ENCODE data around the gene ETS2.

DNA sequence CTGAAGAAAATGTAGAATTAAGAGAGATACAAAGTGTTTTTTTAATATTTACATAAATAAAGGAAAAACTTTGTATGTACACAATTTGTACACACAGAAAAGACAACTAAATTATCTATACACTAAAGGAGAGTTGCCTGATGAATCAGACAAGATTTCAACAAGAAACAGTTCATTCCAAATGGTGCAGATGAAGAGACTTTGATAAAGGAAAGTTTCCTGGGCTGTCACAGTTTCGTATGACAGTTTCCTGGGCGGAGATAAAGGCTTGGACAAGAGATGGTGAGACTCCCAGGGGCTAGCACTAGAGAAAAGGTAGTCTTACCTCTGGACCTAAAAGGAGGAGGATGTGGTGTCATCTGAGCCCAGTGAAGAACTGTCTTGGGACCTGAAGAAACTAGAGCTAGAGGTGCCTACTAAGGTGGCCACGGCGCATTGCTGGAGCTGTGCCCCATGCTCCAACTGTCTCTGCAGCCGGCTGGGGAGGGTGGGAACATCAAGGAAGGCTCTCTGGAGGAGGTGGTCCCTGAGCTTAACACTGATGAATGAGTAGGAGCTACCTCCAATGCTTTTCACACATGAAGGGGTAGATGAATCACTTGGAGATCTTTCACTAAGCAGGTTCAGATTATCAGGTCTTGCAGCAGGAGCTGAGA, 32.2 kb downstream of the ETS2 start:
- TF ChIP-seq, protein P1, sequence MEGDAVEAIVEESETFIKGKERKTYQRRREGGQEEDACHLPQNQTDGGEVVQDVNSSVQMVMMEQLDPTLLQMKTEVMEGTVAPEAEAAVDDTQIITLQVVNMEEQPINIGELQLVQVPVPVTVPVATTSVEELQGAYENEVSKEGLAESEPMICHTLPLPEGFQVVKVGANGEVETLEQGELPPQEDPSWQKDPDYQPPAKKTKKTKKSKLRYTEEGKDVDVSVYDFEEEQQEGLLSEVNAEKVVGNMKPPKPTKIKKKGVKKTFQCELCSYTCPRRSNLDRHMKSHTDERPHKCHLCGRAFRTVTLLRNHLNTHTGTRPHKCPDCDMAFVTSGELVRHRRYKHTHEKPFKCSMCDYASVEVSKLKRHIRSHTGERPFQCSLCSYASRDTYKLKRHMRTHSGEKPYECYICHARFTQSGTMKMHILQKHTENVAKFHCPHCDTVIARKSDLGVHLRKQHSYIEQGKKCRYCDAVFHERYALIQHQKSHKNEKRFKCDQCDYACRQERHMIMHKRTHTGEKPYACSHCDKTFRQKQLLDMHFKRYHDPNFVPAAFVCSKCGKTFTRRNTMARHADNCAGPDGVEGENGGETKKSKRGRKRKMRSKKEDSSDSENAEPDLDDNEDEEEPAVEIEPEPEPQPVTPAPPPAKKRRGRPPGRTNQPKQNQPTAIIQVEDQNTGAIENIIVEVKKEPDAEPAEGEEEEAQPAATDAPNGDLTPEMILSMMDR (IDR thresholded peaks at IDR 0.05), result no peak
- TF ChIP-seq EZH2 (IDR thresholded peaks at IDR 0.05; ENCODE audit: borderline replicate concordance, insufficient read depth, low read depth, low read length, poor library complexity, severe bottlenecking), result no peak
